H1 (cell line): Measurements from ENCODE around the gene LRBA. TPM values are rescaled to one million over a fixed set of nuclear protein-coding genes. Genes with fewer than 3 reads are reported as not detected.

Experiments used
- CTCF ChIA-PET: fragments of 300-600 bp; sonication (Branson Sonifier 250); formaldehyde crosslinking; loops from one replicate; lab custom pipeline; 2021; ENCODE audit not compliant: partially characterized antibody; lab: Charles Lee
- POLR2A ChIA-PET: fragments of 300-600 bp; sonication (Branson Sonifier 250); formaldehyde crosslinking; loops from one replicate; lab custom pipeline; 2021; ENCODE audit warnings: inconsistent platforms; ENCODE audit not compliant: partially characterized antibody; lab: Charles Lee
- DNase-seq, 2 experiments: peaks; one replicate each; pipeline versions ENCODE4 v3.0.0 to v3.0.0-alpha.2; 2010 to 2022; ENCODE audit warnings: low spot score in 2 of 2, low read depth in 1 of 2, mixed read lengths in 1 of 2
- FAIRE-seq: peaks from 2 replicates; lab custom pipeline; 2011; peaks lifted over from hg19 to GRCh38; lab: Jason Lieb, UNC
- H2AFZ ChIP-seq: 2 replicates; pipeline ENCODE4 v1.8.1; 2012; ENCODE audit warnings: low read length, inconsistent platforms
- H2AK5ac ChIP-seq: 2 replicates; pipeline ENCODE4 v1.6.1; 2013; ENCODE audit warnings: low read depth, low read length
- H2BK120ac ChIP-seq: replicated peaks from 2 replicates; pipeline ENCODE3; 2013; ENCODE audit warnings: low read depth, low read length, inconsistent platforms
- H2BK12ac ChIP-seq: 2 replicates; pipeline ENCODE4 v1.6.1; 2013; ENCODE audit warnings: low read depth, low read length
- H2BK15ac ChIP-seq: 2 replicates; pipeline ENCODE4 v1.6.1; 2013; ENCODE audit warnings: low read length
- H2BK20ac ChIP-seq: 2 replicates; pipeline ENCODE4 v1.6.1; 2013; ENCODE audit warnings: low read length
- H2BK5ac ChIP-seq: 2 replicates; pipeline ENCODE4 v1.6.1; 2013; ENCODE audit warnings: low read depth, low read length
- H3K14ac ChIP-seq: 2 replicates; pipeline ENCODE4 v1.6.1; 2013; ENCODE audit warnings: inconsistent platforms; ENCODE audit not compliant: insufficient read length
- H3K18ac ChIP-seq: 2 replicates; pipeline ENCODE4 v1.6.1; 2013; ENCODE audit warnings: low read length; ENCODE audit errors: extremely low read depth
- H3K23ac ChIP-seq: 2 replicates; pipeline ENCODE4 v1.6.1; 2013; ENCODE audit warnings: inconsistent platforms; ENCODE audit not compliant: insufficient read length
- H3K23me2 ChIP-seq: 2 replicates; pipeline ENCODE4 v1.6.1; 2013; ENCODE audit warnings: low read depth, low read length
- H3K27ac ChIP-seq: 2 replicates; pipeline ENCODE4 v1.6.1; 2011; ENCODE audit warnings: low read depth, low read length, inconsistent platforms
- H3K27me3 ChIP-seq, 4 experiments: replicated peaks in 1 of 4; 1 replicate in 1 of 4; 2 replicates in 3 of 4; pipeline versions ENCODE4 v1.6.1 to v1.8.1; 2011 to 2013; ENCODE audit warnings: low read length in 3 of 4, mild to moderate bottlenecking in 3 of 4, inconsistent platforms in 2 of 4, mixed read lengths in 2 of 4, moderate library complexity in 1 of 4; ENCODE audit not compliant: control insufficient read depth in 3 of 4, insufficient read depth in 3 of 4; ENCODE audit errors: extremely low read depth in 1 of 4
- H3K36me3 ChIP-seq, 4 experiments: 2 replicates each; pipeline versions ENCODE4 v1.6.1 to v1.8.1; 2011 to 2013; ENCODE audit warnings: mild to moderate bottlenecking in 4 of 4, low read length in 3 of 4, moderate library complexity in 2 of 4, control low read depth in 1 of 4, inconsistent platforms in 1 of 4; ENCODE audit not compliant: insufficient read depth in 4 of 4, control insufficient read depth in 2 of 4
- H3K4ac ChIP-seq: replicated peaks from 2 replicates; pipeline ENCODE3; 2013; ENCODE audit warnings: low read length, low read depth, mixed read lengths, inconsistent platforms; ENCODE audit not compliant: insufficient read length
- H3K4me1 ChIP-seq, 4 experiments: replicated peaks in 1 of 4; 1 replicate in 1 of 4; 2 replicates in 3 of 4; pipeline versions ENCODE4 v1.6.1 to v1.8.1; 2011 to 2013; ENCODE audit warnings: low read length in 3 of 4, inconsistent platforms in 2 of 4, mixed read lengths in 1 of 4; ENCODE audit not compliant: insufficient read depth in 4 of 4, control insufficient read depth in 3 of 4
- H3K4me2 ChIP-seq, 2 experiments: 2 replicates each; pipeline versions ENCODE4 v1.6.1 to v1.8.1; 2011 to 2013; ENCODE audit warnings: low read depth in 2 of 2, low read length in 2 of 2, control low read depth in 1 of 2, inconsistent platforms in 1 of 2, mild to moderate bottlenecking in 1 of 2; ENCODE audit not compliant: insufficient read depth in 1 of 2
- H3K4me3 ChIP-seq, 4 experiments: fragments of 200-600, 300-600 bp in 1 of 4; sonication (generic), shearing (Covaris generic), sonication (Bioruptor Twin) in 1 of 4; 2 replicates each; pipeline versions ENCODE4 v1.5.1 to v1.8.1; 2011 to 2016; ENCODE audit warnings: low read length in 4 of 4, low read depth in 3 of 4, control low read depth in 2 of 4, inconsistent platforms in 2 of 4, mild to moderate bottlenecking in 2 of 4, mixed read lengths in 1 of 4, moderate library complexity in 1 of 4; ENCODE audit not compliant: insufficient read depth in 2 of 4; ENCODE audit errors: extremely low read depth in 1 of 4
- H3K56ac ChIP-seq: replicated peaks from 2 replicates; pipeline ENCODE3; 2013; ENCODE audit warnings: low read depth, mild to moderate bottlenecking, mixed read lengths, low read length, inconsistent platforms; ENCODE audit not compliant: insufficient read length
- H3K79me1 ChIP-seq: 2 replicates; pipeline ENCODE4 v1.6.1; 2013; ENCODE audit warnings: low read depth, low read length, control low read depth
- H3K79me2 ChIP-seq, 2 experiments: 2 replicates each; pipeline versions ENCODE4 v1.6.1 to v1.8.1; 2012 to 2013; ENCODE audit warnings: low read length in 2 of 2, mild to moderate bottlenecking in 2 of 2, inconsistent platforms in 1 of 2; ENCODE audit not compliant: insufficient read depth in 2 of 2, control insufficient read depth in 1 of 2
- H3K9ac ChIP-seq, 4 experiments: replicated peaks in 1 of 4; 1 replicate in 1 of 4; 2 replicates in 3 of 4; pipeline versions ENCODE4 v1.6.1 to v1.8.1; 2011 to 2013; ENCODE audit warnings: low read depth in 3 of 4, low read length in 3 of 4, control low read depth in 2 of 4, mild to moderate bottlenecking in 2 of 4, moderate library complexity in 2 of 4, inconsistent platforms in 1 of 4; ENCODE audit errors: extremely low read depth in 1 of 4
- H3K9me3 ChIP-seq, 2 experiments: 2 replicates each; pipeline versions ENCODE4 v1.6.1 to v1.8.1; 2012 to 2013; ENCODE audit warnings: mild to moderate bottlenecking in 2 of 2, moderate library complexity in 2 of 2, control low read depth in 1 of 2, inconsistent platforms in 1 of 2, low read depth in 1 of 2, low read length in 1 of 2, mixed read lengths in 1 of 2; ENCODE audit not compliant: insufficient read depth in 2 of 2
- H4K20me1 ChIP-seq, 2 experiments: replicated peaks in 1 of 2; 2 replicates each; pipeline versions ENCODE3 to v1.8.1; 2011 to 2013; ENCODE audit warnings: inconsistent platforms in 2 of 2, low read length in 2 of 2, mild to moderate bottlenecking in 1 of 2; ENCODE audit not compliant: insufficient read depth in 2 of 2, control insufficient read depth in 1 of 2
- H4K5ac ChIP-seq: 2 replicates; pipeline ENCODE4 v1.6.1; 2013; ENCODE audit warnings: low read length, low read depth, mixed read lengths, inconsistent platforms; ENCODE audit not compliant: insufficient read length
- H4K8ac ChIP-seq: 2 replicates; pipeline ENCODE4 v1.8.0; 2013; ENCODE audit warnings: mild to moderate bottlenecking, moderate library complexity, low read length, inconsistent platforms; ENCODE audit not compliant: insufficient read depth; ENCODE audit errors: extremely low read depth
- H4K91ac ChIP-seq: replicated peaks from 2 replicates; pipeline ENCODE3; 2013; ENCODE audit warnings: low read length, mixed read lengths, inconsistent platforms; ENCODE audit not compliant: insufficient read length
- CBX8 ChIP-seq: fragments of 300-800, 300-1000 bp; sonication (generic); IDR thresholded peaks from 2 replicates; pipeline ENCODE4 v1.7.1; 2016; ENCODE audit warnings: low read depth, low read length, borderline replicate concordance
- CREB1 ChIP-seq: IDR thresholded peaks from 2 replicates; pipeline ENCODE4 v1.6.1; 2012; ENCODE audit warnings: inconsistent platforms
- EZH2 ChIP-seq: fragments of 200-600 bp; sonication (generic); IDR thresholded peaks from 2 replicates; pipeline ENCODE4 v1.7.1; 2012; ENCODE audit warnings: low read depth, mild to moderate bottlenecking, moderate library complexity, low read length, inconsistent platforms; ENCODE audit not compliant: severe bottlenecking
- NRF1 ChIP-seq: IDR thresholded peaks from 2 replicates; pipeline ENCODE4 v1.6.1; 2011; ENCODE audit warnings: mild to moderate bottlenecking, low read depth, low read length, improper control_type of control experiment
- RAD21 ChIP-seq, 2 experiments: IDR thresholded peaks in 1 of 2; conservative IDR thresholded peaks in 1 of 2; 2 replicates each; pipeline ENCODE4 v1.6.1; 2011; ENCODE audit warnings: low read depth in 2 of 2, low read length in 2 of 2, improper control_type of control experiment in 1 of 2, inconsistent platforms in 1 of 2, mild to moderate bottlenecking in 1 of 2, moderate library complexity in 1 of 2
- SIN3A ChIP-seq, 2 experiments: IDR thresholded peaks in 1 of 2; conservative IDR thresholded peaks in 1 of 2; 2 replicates each; pipeline ENCODE4 v1.6.1; 2011 to 2012; ENCODE audit warnings: low read length in 2 of 2, improper control_type of control experiment in 1 of 2, low read depth in 1 of 2, mild to moderate bottlenecking in 1 of 2
- SRF ChIP-seq: IDR thresholded peaks from 2 replicates; pipeline ENCODE4 v1.6.1; 2011; ENCODE audit warnings: mild to moderate bottlenecking, low read depth, low read length, moderate library complexity
- TEAD4 ChIP-seq: IDR thresholded peaks from 2 replicates; pipeline ENCODE4 v1.6.1; 2012; ENCODE audit warnings: low read depth, low read length, inconsistent platforms, mixed read lengths
- YY1 ChIP-seq: IDR thresholded peaks from 2 replicates; pipeline ENCODE4 v1.6.1; 2011; ENCODE audit warnings: low read depth, mild to moderate bottlenecking, low read length
- WGBS, 2 experiments: shearing (Covaris generic) in 1 of 2; methylation state at CpG; one replicate each; pipeline versions ENCODE4 v1.1.6 to v1.1.7; 2013 to 2015; ENCODE audit warnings: low lambda C conversion rate in 2 of 2, mixed read lengths in 2 of 2, inconsistent platforms in 1 of 2, low coverage in 1 of 2, missing lambda C conversion rate in 1 of 2; ENCODE audit not compliant: insufficient replicate concordance in 2 of 2, insufficient coverage in 1 of 2, insufficient read length in 1 of 2; ENCODE audit errors: extremely low coverage in 1 of 2, missing lambda C conversion rate in 1 of 2; 5-methylcytosine and 5-hydroxymethylcytosine counted together
- polyA plus RNA-seq, 7 experiments: library from polyadenylated mRNA; depleted of rRNA in 3 of 7; stranded (reverse) in 5 of 7; unstranded in 2 of 7; fragments of >200 nt in 5 of 7; fragments of 200-250 nt in 2 of 7; gene quantifications; 1 replicate in 5 of 7; 2 replicates in 1 of 7; 4 replicates in 1 of 7; pipeline versions ENCODE4 v1.2.1 to v1.2.3, GENCODE V29; 2011 to 2013; ENCODE audit warnings: missing spikeins in 2 of 7, mixed read lengths in 2 of 7
- total RNA-seq: library from RNA; stranded (reverse); fragmentation: NEBNext Ultra II Directional; extraction: Animal tissue kit (Norgen Biotek cat#: 25700); gene quantifications from 2 replicates; pipeline ENCODE4 v1.2.1, GENCODE V29; 2021

Gene LRBA
- total and polyA plus RNA-seq, 2 of the 8 experiments (the other 6 are each of a cell fraction or from before 2014, with no cell fraction given), result 54.6 to 83.2 TPM

DNA sequence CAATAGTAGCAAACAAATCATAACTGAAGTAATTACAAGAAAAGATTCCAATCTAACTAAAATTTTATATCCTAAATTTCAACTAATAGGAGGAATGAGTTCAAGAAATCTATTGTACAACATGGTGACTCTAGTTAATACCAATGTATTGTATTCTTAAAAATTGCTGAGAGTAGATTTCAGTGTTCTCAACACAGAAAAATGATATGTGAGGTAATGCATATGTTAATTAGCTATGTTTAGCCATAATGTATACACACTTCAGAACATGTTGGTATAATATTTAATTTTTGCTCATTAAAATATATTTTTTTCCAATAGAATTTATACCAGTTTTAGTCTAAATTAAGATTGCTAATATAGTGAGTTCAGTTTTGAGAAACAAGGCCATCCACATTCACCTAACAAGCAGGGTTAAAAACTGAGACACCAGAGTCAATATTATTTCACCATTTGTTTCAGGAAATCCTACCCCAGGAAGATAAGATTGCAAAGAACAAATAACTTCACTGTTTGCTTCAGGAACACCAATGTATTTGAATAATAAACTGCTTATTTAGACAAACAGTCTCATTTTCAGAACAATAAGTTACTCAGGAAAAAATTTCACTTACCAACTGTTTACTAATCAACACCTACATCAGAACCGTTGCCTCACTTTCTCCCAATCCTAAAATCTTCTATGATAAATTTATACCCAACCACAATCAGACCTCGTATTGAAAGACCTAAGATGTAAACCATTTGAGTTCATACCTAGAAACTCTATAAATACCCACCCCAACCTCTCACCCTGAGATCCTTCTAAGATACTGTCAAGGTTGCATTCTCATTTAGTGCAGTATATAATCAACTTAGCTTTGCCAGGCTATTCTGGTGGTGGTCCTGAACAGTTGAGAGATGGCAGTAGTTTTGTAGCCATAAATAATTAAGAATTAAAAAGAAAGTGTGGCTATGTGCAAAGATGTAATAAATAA, 300.3 kb downstream of the LRBA start:
- Histone ChIP-seq H2AK5ac (no peak overlapping the region), H3K27ac (no peak overlapping the region), H3K18ac (no peak overlapping the region), H3K9ac (no peak overlapping the region), H4K5ac (no peak overlapping the region), H3K4me3 (no peak overlapping the region), H2BK120ac (no peak overlapping the region), H2BK5ac (no peak overlapping the region), H3K23me2 (no peaks in the 10 kb centered on the region; the same call in 1 of the 2 replicates), H3K27me3 (no peaks in the 10 kb centered on the region), H4K91ac (no peak overlapping the region), H4K8ac (no peak overlapping the region), H2AFZ (no peak overlapping the region), H3K4me2 (no peak overlapping the region), H3K23ac (no peak overlapping the region), H3K14ac (no peak overlapping the region), H2BK20ac (no peak overlapping the region), H2BK12ac (no peak overlapping the region), H3K4me1 (no peaks in the 10 kb centered on the region), H3K79me2 (no peaks in the 10 kb centered on the region), H3K36me3 (no peaks in the 10 kb centered on the region; a peak in 1 of 8 replicates), H3K9me3 (no peaks in the 10 kb centered on the region), H3K79me1 (no peaks in the 10 kb centered on the region), H3K4ac (no peak overlapping the region), H3K56ac (no peak overlapping the region), H4K20me1 (no peaks in the 10 kb centered on the region), H2BK15ac (no peak overlapping the region)
- TF ChIP-seq NRF1 (no peak), SIN3A (conservative IDR thresholded peaks at IDR 0.05 in 1 of 2, IDR thresholded peaks at IDR 0.05 in 1 of 2; ENCODE audit: low read depth in 1 of 2, low read length in 2 of 2) (no peak), TEAD4 (no peak), CREB1 (no peak), CBX8 (no peak), SRF (no peak), EZH2 (no peak), YY1 (no peak), RAD21 (IDR thresholded peaks at IDR 0.05 in 1 of 2, conservative IDR thresholded peaks at IDR 0.05 in 1 of 2; ENCODE audit: low read depth in 2 of 2, low read length in 2 of 2) (no peak)
- 87% methylated on average over 2 of the region's 2 CpGs; no CpG with 5 or more reads in 1 of the 2 experiments for WGBS, 2 experiments
- DNase-seq, result no peak
- FAIRE-seq, result no peak
- CTCF ChIA-PET, result interaction anchor here (1.8 kb wide), 1 partner anchor 8 kb away, joined by 4 read pairs; no protein-coding TSS in a partner anchor
- POLR2A ChIA-PET, result no interaction called here
